Non-pigmented ciliary epithelial cell (primary cell): Measurements from ENCODE around the gene EPS15.
"Not testable (repeated sequence)": the region's sequence is repeated elsewhere in the genome, so short reads cannot be mapped to it uniquely, and the experiment has no call there.

Source experiments
- DNase-seq: peaks from one replicate; pipeline ENCODE4 v3.0.0-alpha.2; 2010; ENCODE audit warnings: low read depth

The EPS15 gene

GRCh38 chr1:51514733-51515132, 4.3 kb downstream of the EPS15 start:
- no peak for DNase-seq

GRCh38 chr1:51512606-51513005, 6.5 kb downstream of the EPS15 start:
- no peak for DNase-seq

- no peak for DNase-seq
Measured at GRCh38 chr1:51512120-51512519, 6.9 kb downstream of the EPS15 start.

GRCh38 chr1:51509773-51510172, 9.3 kb downstream of the EPS15 start:
- no peak for DNase-seq

GRCh38 chr1:51506537-51506936, 12.5 kb downstream of the EPS15 start:
- DNase-seq = no peak

- DNase-seq = no peak
Measured at GRCh38 chr1:51504806-51505525, 14.1 kb downstream of the EPS15 start.

- not testable (repeated sequence) for DNase-seq
Measured at GRCh38 chr1:51501218-51501630, 17.8 kb downstream of the EPS15 start.

- DNase-seq = no peak
Measured at GRCh38 chr1:51499694-51500093, 19.4 kb downstream of the EPS15 start.

- DNase-seq = no peak
Measured at GRCh38 chr1:51498924-51499323, 20.1 kb downstream of the EPS15 start.

GRCh38 chr1:51497340-51497739, 21.7 kb downstream of the EPS15 start:
- no peak for DNase-seq

GRCh38 chr1:51494138-51494830, 24.8 kb downstream of the EPS15 start:
- no peak for DNase-seq

GRCh38 chr1:51491166-51491981, 27.7 kb downstream of the EPS15 start:
- DNase-seq = no peak

- no peak for DNase-seq
Measured at GRCh38 chr1:51489472-51489871, 29.6 kb downstream of the EPS15 start.

- no peak for DNase-seq
Measured at GRCh38 chr1:51488372-51489050, 30.6 kb downstream of the EPS15 start.

- DNase-seq = no peak
Measured at GRCh38 chr1:51487628-51488027, 31.4 kb downstream of the EPS15 start.

GRCh38 chr1:51484591-51484990, 34.5 kb downstream of the EPS15 start:
- DNase-seq = no peak

GRCh38 chr1:51482881-51483280, 36.2 kb downstream of the EPS15 start:
- no peak for DNase-seq

GRCh38 chr1:51474832-51475620, 44.0 kb downstream of the EPS15 start:
- not testable (repeated sequence) for DNase-seq

GRCh38 chr1:51473331-51474115, 45.5 kb downstream of the EPS15 start:
- no peak for DNase-seq

GRCh38 chr1:51472359-51472758, 46.7 kb downstream of the EPS15 start:
- DNase-seq = no peak

- DNase-seq = no peak
Measured at GRCh38 chr1:51469518-51469917, 49.5 kb downstream of the EPS15 start.
